SK-N-SH (cell line): Measurements from ENCODE around the gene MAML3. TPM values are rescaled to one million over a fixed set of nuclear protein-coding genes. Genes with fewer than 3 reads are reported as not detected.

ENCODE experiments used
- CTCF ChIA-PET: fragments of 300-600, 350-600 bp; formaldehyde crosslinking; extraction: SDS; loops from one replicate; lab custom pipeline; 2021; lab: Yijun Ruan, JAX
- POLR2A ChIA-PET: fragments of 350-600 bp; sonication (Branson Sonifier 250); formaldehyde crosslinking; extraction: SDS; loops from one replicate; lab custom pipeline; 2020; ENCODE audit warnings: antibody characterized with exemption, inconsistent platforms; lab: Yijun Ruan, JAX
- DNase-seq: peaks from one replicate; pipeline ENCODE4 v3.0.0; 2012
- H2AFZ ChIP-seq: fragments of 200-600 bp; sonication (generic); 2 replicates; pipeline ENCODE4 v1.8.1; 2016; ENCODE audit warnings: antibody characterized with exemption, mild to moderate bottlenecking, low read depth
- H3F3A ChIP-seq: fragments of 200-600 bp; sonication (generic); replicated peaks from 2 replicates; pipeline ENCODE3; 2016; ENCODE audit warnings: antibody characterized with exemption, mild to moderate bottlenecking; ENCODE audit not compliant: insufficient read depth
- H3K27ac ChIP-seq, 2 experiments: fragments of 200-500 bp in 1 of 2; fragments of 200-600 bp in 1 of 2; sonication (Bioruptor generic) in 1 of 2; sonication (generic), shearing (Covaris generic) in 1 of 2; 2 replicates each; pipeline versions ENCODE4 v1.5.1 to v1.6.1; 2014 to 2016; ENCODE audit warnings: low read depth in 2 of 2, inconsistent platforms in 1 of 2, low read length in 1 of 2, mild to moderate bottlenecking in 1 of 2, mixed read lengths in 1 of 2
- H3K27me3 ChIP-seq: fragments of 200-600 bp; sonication (generic), shearing (Covaris generic); 2 replicates; pipeline ENCODE4 v1.6.1; 2016; ENCODE audit warnings: mixed run types; ENCODE audit not compliant: insufficient read depth
- H3K36me3 ChIP-seq, 2 experiments: fragments of 200-500 bp in 1 of 2; fragments of 200-600 bp in 1 of 2; sonication (Bioruptor generic) in 1 of 2; sonication (generic) in 1 of 2; replicated peaks in 1 of 2; 2 replicates each; pipeline versions ENCODE3 to v1.5.1; 2014 to 2016; ENCODE audit warnings: low read length in 1 of 2, mild to moderate bottlenecking in 1 of 2; ENCODE audit not compliant: insufficient read depth in 2 of 2, control insufficient read depth in 1 of 2
- H3K4me1 ChIP-seq, 2 experiments: fragments of 200-500 bp in 1 of 2; fragments of 200-600 bp in 1 of 2; sonication (Bioruptor generic) in 1 of 2; sonication (generic), shearing (Covaris generic) in 1 of 2; 2 replicates each; pipeline versions ENCODE4 v1.5.1 to v1.6.1; 2014 to 2016; ENCODE audit warnings: low read depth in 1 of 2, low read length in 1 of 2, mixed run types in 1 of 2; ENCODE audit not compliant: insufficient read depth in 2 of 2, control insufficient read depth in 1 of 2
- H3K4me2 ChIP-seq: fragments of 200-600 bp; sonication (generic), shearing (Covaris generic); 2 replicates; pipeline ENCODE4 v1.6.1; 2017; ENCODE audit warnings: mixed run types
- H3K4me3 ChIP-seq, 2 experiments: fragments of 200-500 bp in 1 of 2; fragments of 200-600 bp in 1 of 2; sonication (Bioruptor generic) in 1 of 2; sonication (generic), shearing (Covaris generic) in 1 of 2; 2 replicates each; pipeline versions ENCODE4 v1.5.1 to v1.8.1; 2014 to 2016; ENCODE audit warnings: low read depth in 2 of 2, inconsistent platforms in 1 of 2, low read length in 1 of 2, mild to moderate bottlenecking in 1 of 2, mixed read lengths in 1 of 2, moderate library complexity in 1 of 2
- H3K79me2 ChIP-seq: fragments of 200-600 bp; sonication (generic); 2 replicates; pipeline ENCODE4 v1.8.1; 2017; ENCODE audit warnings: mild to moderate bottlenecking; ENCODE audit not compliant: insufficient read depth
- H3K9ac ChIP-seq: fragments of 200-600 bp; sonication (generic); 2 replicates; pipeline ENCODE4 v1.6.1; 2017; ENCODE audit warnings: mixed run types
- H3K9me2 ChIP-seq: fragments of 200-600 bp; sonication (generic); 2 replicates; pipeline ENCODE4 v1.6.1; 2017; ENCODE audit warnings: mixed run types
- H3K9me3 ChIP-seq: fragments of 200-600 bp; sonication (generic); 2 replicates; pipeline ENCODE4 v1.6.1; 2017; ENCODE audit warnings: mixed run types, mild to moderate bottlenecking, moderate library complexity
- H4K20me1 ChIP-seq: fragments of 200-600 bp; sonication (generic); 2 replicates; pipeline ENCODE4 v1.6.1; 2017; ENCODE audit warnings: mild to moderate bottlenecking, mixed run types; ENCODE audit not compliant: insufficient read depth
- ELF1 ChIP-seq: IDR thresholded peaks from 2 replicates; pipeline ENCODE4 v1.4.0; 2012
- EP300 ChIP-seq, 2 experiments: IDR thresholded peaks; 2 replicates each; pipeline versions ENCODE4 v1.4.0 to v1.6.1; 2012; ENCODE audit warnings: borderline replicate concordance in 1 of 2, low read depth in 1 of 2, low read length in 1 of 2
- EZH2phosphoT487 ChIP-seq: fragments of 200-600 bp; sonication (generic); IDR thresholded peaks from 2 replicates; pipeline ENCODE4 v1.6.1; 2017; ENCODE audit warnings: low read depth, mixed run types, mild to moderate bottlenecking, antibody characterized with exemption, moderate library complexity, borderline replicate concordance
- FOXM1 ChIP-seq: IDR thresholded peaks from 2 replicates; pipeline ENCODE4 v1.4.0; 2012; ENCODE audit warnings: low read depth, mild to moderate bottlenecking
- GATA2 ChIP-seq: sonication (generic); formaldehyde crosslinking; IDR thresholded peaks from 2 replicates; pipeline ENCODE4 v1.5.0; 2020; ENCODE audit warnings: mild to moderate bottlenecking, missing genetic modification reagents
- JUND ChIP-seq: IDR thresholded peaks from 2 replicates; pipeline ENCODE4 v1.4.0; 2012
- NFIC ChIP-seq: IDR thresholded peaks from 2 replicates; pipeline ENCODE4 v1.4.0; 2012; ENCODE audit warnings: borderline replicate concordance
- NRF1 ChIP-seq: IDR thresholded peaks from 2 replicates; pipeline ENCODE4 v1.6.1; 2012; ENCODE audit warnings: low read depth, mild to moderate bottlenecking, low read length
- POLR2AphosphoS5 ChIP-seq: IDR thresholded peaks from 2 replicates; pipeline ENCODE4 v1.6.1; 2012; ENCODE audit warnings: low read depth, low read length
- RAD21 ChIP-seq: IDR thresholded peaks from 2 replicates; pipeline ENCODE4 v1.6.1; 2012; ENCODE audit warnings: mild to moderate bottlenecking, low read length
- RFX5 ChIP-seq: IDR thresholded peaks from 2 replicates; pipeline ENCODE4 v1.6.1; 2012; ENCODE audit warnings: mild to moderate bottlenecking, improper control_type of control experiment, low read length
- RXRA ChIP-seq: IDR thresholded peaks from 2 replicates; pipeline ENCODE4 v1.4.0; 2012; ENCODE audit warnings: low read depth, mild to moderate bottlenecking, borderline replicate concordance
- TCF12 ChIP-seq: IDR thresholded peaks from 2 replicates; pipeline ENCODE4 v1.4.0; 2012
- TEAD4 ChIP-seq: IDR thresholded peaks from 2 replicates; pipeline ENCODE4 v1.4.0; 2012; ENCODE audit warnings: mild to moderate bottlenecking, borderline replicate concordance; ENCODE audit not compliant: insufficient read depth
- YY1 ChIP-seq: IDR thresholded peaks from 2 replicates; pipeline ENCODE4 v1.4.0; 2012; ENCODE audit warnings: low read depth, mild to moderate bottlenecking
- WGBS: methylation state at CpG from one replicate; pipeline ENCODE4 v1.1.6; 2017; ENCODE audit warnings: low lambda C conversion rate; 5-methylcytosine and 5-hydroxymethylcytosine counted together
- polyA plus RNA-seq, 3 experiments: library from polyadenylated mRNA; depleted of rRNA; stranded (reverse); fragments of >200 nt; gene quantifications; 2 replicates each; pipeline ENCODE4 v1.2.3, GENCODE V29; 2012
- TF ChIP-seq, protein P1 (sequence below): IDR thresholded peaks from 2 replicates; pipeline ENCODE4; 2012
- TF ChIP-seq, protein P2 (sequence below): IDR thresholded peaks from 2 replicates; pipeline ENCODE4 v1.6.1; 2012; ENCODE audit warnings: mild to moderate bottlenecking, low read depth, low read length, moderate library complexity
- TF ChIP-seq, protein P3 (sequence below): IDR thresholded peaks from 2 replicates; pipeline ENCODE4 v1.4.0; 2012; ENCODE audit warnings: low read depth
- TF ChIP-seq, protein P4 (sequence below): fragments of 150-350 bp; IDR thresholded peaks from 2 replicates; pipeline ENCODE4 v1.6.1; 2017; ENCODE audit warnings: antibody characterized with exemption, low read length, low read depth, borderline replicate concordance

The MAML3 gene
- polyA plus RNA-seq, 1 of the 3 experiments (the other 2 are of a cell fraction), result 5.3 TPM

DNA sequence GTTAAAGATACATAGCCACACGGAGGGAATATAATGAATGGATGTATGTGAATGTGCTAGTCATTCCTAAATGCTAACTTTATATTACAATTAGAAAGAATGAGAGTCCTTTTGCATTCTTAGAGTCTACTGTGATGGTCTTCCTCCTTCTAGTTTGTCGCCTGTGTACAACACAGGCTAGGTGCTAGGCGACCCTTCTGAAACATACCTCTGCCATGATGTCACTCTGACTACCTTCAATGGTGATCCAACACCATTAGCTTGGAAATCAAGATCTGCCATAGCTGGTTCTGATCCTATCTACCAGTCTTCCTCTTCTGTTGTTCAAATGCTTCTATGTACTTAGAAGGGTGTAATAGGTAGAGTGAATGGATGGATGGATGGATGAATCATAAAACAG, 337.1 kb downstream of the MAML3 start:
- POLR2A ChIA-PET, result interaction anchor here (1.5 kb wide), 1 partner anchor 37 kb away, joined by 3 read pairs; no protein-coding TSS in a partner anchor
- Histone ChIP-seq H3K4me1 (peaks cover 18 to 30% of the 10 kb centered on the region in 2 experiments), H3K4me2 (0 out of 2 replicates have a peak overlapping the region, but pooled peaks have one; percentile 72), H3K79me2 (no peaks in the 10 kb centered on the region), H3K27ac (peak overlapping the region; percentile 89 to 92), H3F3A (peaks cover 6% of the 10 kb centered on the region), H3K9me2 (no peaks in the 10 kb centered on the region), H4K20me1 (no peaks in the 10 kb centered on the region), H3K27me3 (no peaks in the 10 kb centered on the region), H3K9ac (no peak overlapping the region), H3K9me3 (no peaks in the 10 kb centered on the region), H3K36me3 (no peaks in the 10 kb centered on the region), H2AFZ (no peak overlapping the region), H3K4me3 (no peak overlapping the region)
- no peak for TF ChIP-seq RFX5
- TF ChIP-seq, protein P1, sequence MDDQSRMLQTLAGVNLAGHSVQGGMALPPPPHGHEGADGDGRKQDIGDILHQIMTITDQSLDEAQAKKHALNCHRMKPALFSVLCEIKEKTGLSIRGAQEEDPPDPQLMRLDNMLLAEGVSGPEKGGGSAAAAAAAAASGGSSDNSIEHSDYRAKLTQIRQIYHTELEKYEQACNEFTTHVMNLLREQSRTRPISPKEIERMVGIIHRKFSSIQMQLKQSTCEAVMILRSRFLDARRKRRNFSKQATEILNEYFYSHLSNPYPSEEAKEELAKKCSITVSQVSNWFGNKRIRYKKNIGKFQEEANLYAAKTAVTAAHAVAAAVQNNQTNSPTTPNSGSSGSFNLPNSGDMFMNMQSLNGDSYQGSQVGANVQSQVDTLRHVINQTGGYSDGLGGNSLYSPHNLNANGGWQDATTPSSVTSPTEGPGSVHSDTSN, result no peak
- CTCF ChIA-PET, result interaction anchor here (1.2 kb wide), 1 partner anchor 57 kb away, joined by 3 read pairs; no protein-coding TSS in a partner anchor
- 99% methylated on average over 3 of the region's 3 CpGs for WGBS
- no peak for DNase-seq

DNA sequence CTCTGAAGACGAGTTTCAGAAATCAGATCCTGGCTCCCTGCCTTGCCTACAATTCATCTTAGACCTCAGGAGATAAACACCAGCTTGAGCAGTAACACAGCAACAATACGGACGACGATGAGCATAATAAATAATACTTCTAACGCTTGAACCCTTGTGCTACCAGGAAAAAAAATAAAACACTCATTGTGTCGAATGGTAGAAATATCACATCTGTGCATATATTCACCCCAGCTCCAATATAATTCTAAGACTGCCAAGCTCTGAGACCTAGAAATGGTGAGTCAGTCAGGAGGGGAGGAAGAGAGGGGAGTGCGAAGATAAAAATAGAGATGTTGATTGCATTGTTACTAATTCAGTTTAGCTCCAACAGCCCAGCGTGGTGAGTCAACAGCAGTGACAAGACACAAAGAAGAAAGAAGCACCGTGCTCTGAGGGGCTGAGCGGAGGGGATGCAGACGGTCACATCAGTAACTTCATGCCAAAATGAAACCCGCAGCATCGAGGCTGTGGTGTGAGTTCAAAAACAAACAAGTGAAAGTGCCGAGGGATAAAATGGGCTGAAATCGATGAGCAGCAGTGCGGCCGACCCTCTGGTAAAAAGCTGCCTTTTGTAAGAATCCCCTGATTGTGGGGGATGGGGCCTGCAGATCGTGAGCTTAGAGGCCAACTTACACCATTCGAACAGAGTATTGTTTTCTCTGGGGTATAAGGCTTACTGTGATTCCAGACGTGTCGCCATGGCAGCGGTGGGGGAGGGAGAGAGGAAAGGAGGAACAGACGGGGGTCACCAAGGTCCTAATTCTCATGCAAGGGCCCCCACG, 338.0 kb downstream of the MAML3 start:
- H3K9ac ChIP-seq, result peak overlapping the region; percentile 72
- TF ChIP-seq ELF1 (no peak), RXRA (no peak; the same call in 1 of the 2 replicates), FOXM1 (no peak), YY1 (no peak), RAD21 (no peak), POLR2AphosphoS5 (peak; percentile 54; the same call in 1 of the 2 replicates), GATA2 (CRISPR knock-in tag) (no peak), NFIC (peak; percentile 61; the same call in 1 of the 2 replicates), TCF12 (peak; percentile 81), JUND (peak; percentile 87), NRF1 (no peak), TEAD4 (peak; percentile 55; the same call in 1 of the 2 replicates), EP300 (IDR thresholded peaks at IDR 0.05; ENCODE audit: borderline replicate concordance in 1 of 2, low read depth in 1 of 2, low read length in 1 of 2) (peak in 1 of 2 experiments; percentile 73; a peak in 1 of 4 replicates), EZH2phosphoT487 (no peak)
- TF ChIP-seq, protein P1, result peak; percentile 64
- TF ChIP-seq, protein P2, sequence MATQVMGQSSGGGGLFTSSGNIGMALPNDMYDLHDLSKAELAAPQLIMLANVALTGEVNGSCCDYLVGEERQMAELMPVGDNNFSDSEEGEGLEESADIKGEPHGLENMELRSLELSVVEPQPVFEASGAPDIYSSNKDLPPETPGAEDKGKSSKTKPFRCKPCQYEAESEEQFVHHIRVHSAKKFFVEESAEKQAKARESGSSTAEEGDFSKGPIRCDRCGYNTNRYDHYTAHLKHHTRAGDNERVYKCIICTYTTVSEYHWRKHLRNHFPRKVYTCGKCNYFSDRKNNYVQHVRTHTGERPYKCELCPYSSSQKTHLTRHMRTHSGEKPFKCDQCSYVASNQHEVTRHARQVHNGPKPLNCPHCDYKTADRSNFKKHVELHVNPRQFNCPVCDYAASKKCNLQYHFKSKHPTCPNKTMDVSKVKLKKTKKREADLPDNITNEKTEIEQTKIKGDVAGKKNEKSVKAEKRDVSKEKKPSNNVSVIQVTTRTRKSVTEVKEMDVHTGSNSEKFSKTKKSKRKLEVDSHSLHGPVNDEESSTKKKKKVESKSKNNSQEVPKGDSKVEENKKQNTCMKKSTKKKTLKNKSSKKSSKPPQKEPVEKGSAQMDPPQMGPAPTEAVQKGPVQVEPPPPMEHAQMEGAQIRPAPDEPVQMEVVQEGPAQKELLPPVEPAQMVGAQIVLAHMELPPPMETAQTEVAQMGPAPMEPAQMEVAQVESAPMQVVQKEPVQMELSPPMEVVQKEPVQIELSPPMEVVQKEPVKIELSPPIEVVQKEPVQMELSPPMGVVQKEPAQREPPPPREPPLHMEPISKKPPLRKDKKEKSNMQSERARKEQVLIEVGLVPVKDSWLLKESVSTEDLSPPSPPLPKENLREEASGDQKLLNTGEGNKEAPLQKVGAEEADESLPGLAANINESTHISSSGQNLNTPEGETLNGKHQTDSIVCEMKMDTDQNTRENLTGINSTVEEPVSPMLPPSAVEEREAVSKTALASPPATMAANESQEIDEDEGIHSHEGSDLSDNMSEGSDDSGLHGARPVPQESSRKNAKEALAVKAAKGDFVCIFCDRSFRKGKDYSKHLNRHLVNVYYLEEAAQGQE, result 0 out of 2 replicates have a peak, but pooled peaks have one; percentile 13
- TF ChIP-seq, protein P3, sequence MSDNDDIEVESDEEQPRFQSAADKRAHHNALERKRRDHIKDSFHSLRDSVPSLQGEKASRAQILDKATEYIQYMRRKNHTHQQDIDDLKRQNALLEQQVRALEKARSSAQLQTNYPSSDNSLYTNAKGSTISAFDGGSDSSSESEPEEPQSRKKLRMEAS, result peak; percentile 54; the same call in 1 of the 2 replicates
- TF ChIP-seq, protein P4, sequence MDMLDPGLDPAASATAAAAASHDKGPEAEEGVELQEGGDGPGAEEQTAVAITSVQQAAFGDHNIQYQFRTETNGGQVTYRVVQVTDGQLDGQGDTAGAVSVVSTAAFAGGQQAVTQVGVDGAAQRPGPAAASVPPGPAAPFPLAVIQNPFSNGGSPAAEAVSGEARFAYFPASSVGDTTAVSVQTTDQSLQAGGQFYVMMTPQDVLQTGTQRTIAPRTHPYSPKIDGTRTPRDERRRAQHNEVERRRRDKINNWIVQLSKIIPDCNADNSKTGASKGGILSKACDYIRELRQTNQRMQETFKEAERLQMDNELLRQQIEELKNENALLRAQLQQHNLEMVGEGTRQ, result no peak

More for the DNA sequence above, 338.0 kb downstream of the MAML3 start:
- POLR2A ChIA-PET, result interaction anchor here (1.5 to 1.7 kb wide), 2 partner anchors 7 to 36 kb away, joined by 3 to 4 read pairs; no protein-coding TSS in a partner anchor
- Histone ChIP-seq H3K4me3 (peak overlapping the region; percentile 40 to 58), H3K4me2 (peak overlapping the region; percentile 72), H3F3A (peaks cover 6% of the 10 kb centered on the region), H2AFZ (peak overlapping the region; percentile 73; the same call in 1 of the 2 replicates), H3K27me3 (no peaks in the 10 kb centered on the region), H3K9me3 (no peaks in the 10 kb centered on the region), H3K27ac (peak overlapping the region; percentile 89 to 92), H4K20me1 (no peaks in the 10 kb centered on the region), H3K79me2 (no peaks in the 10 kb centered on the region), H3K4me1 (peaks cover 18 to 30% of the 10 kb centered on the region in 2 experiments), H3K9me2 (no peaks in the 10 kb centered on the region), H3K36me3 (no peaks in the 10 kb centered on the region)
- CTCF ChIA-PET, result interaction anchor here (1.0 kb wide), 1 partner anchor 438 kb away, joined by 3 read pairs; no protein-coding TSS in a partner anchor
- 29% methylated on average over 24 of the region's 24 CpGs for WGBS
- DNase-seq, result no peak
